M059J (cell line): ENCODE measurements around the gene TAPBPL. TPM values are rescaled to one million over a fixed set of nuclear protein-coding genes. Genes with fewer than 3 reads are reported as not detected.
A peak's percentile ranks its signal among the peaks of the same experiment; 100 is the strongest.
"Not testable (repeated sequence)": the region's sequence is repeated elsewhere in the genome, so short reads cannot be mapped to it uniquely, and the experiment has no call there.

ENCODE experiments used
- DNase-seq: peaks from one replicate; pipeline ENCODE4 v3.0.0-alpha.2; 2012; ENCODE audit warnings: low read depth
- total RNA-seq: library from RNA; depleted of rRNA; stranded (reverse); fragments of >200 nt; shearing (Covaris generic); gene quantifications from 2 replicates; pipeline ENCODE4 v1.2.3, GENCODE V29; 2014

Gene TAPBPL
- total RNA-seq, 1 experiment from 2014 or later, result 12.1 TPM

DNA sequence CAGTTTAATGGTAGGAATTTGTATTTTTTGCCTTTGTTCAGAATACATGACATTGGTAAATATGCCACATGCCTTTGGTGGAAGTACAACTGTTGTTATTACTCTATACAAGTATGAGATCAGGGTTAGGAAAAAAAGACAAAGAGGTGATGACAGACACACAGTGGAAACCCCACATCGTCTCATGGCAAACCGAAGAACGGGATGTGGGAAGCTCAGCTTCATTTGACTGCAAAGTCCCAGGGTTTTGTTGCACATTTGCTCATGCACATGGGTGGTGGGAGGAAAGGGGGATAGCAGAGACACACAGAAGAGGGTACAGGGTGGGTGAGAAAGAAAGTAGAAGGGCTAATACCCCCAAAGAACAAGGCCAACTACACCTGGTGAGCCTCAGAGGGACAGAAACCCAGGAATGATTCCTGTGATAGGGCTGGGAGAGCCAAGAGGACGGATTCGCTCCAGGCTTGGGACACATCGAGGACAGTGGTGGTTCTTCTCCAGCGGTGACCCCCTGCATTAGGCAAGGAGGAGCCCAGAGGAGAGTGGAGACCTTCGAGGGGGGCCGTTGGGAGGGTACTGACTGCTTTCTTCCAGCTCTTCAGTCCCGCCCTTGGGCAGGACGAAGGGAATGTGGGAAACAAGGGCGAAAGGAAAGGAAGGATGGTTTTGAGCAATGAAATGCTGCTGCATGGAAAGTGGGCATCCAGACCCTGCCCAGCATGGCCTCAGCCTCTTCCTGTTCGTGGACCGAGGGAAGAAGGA, 10.6 kb downstream of the TAPBPL start:
- DNase-seq, result no peak

DNA sequence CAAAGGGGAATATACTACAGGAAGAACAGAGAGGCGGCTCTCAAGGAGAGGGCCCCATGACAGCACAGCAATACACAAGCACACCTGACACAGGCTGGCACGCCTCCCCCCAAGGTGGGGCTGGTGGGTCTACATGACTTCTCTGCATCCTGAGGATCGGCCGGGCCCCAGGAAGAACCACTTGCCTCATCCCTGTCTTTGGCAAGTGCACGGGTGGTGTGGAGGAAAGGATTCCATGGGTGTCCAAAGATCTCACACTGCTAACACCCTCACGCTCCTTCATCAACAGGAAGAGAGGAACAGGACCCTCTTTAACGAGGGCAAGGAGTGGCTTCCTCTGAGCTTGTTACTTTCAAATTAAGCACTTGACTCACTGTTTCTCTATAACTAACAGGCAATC, 11.4 kb downstream of the TAPBPL start:
- DNase-seq, result no peak

DNA sequence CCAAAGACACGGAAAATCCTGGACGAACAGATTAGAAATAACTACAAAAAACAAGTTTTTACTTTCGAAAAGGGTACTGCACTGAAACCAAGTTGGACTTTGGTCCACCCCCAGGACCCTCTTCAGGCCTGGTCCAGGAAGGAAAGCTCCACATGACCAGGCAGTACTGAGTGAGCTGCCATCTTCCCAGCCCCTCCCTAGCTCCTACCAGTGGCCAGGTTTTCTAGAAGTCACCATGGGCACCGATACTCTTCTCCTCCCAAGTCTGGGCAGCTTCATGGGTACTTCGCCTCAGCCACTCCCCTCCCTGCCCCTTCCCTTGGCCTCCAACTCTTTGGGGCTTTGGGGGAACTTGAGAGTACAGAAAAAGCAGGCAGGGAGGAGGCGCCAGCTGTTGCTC, 12.0 kb downstream of the TAPBPL start:
- DNase-seq, result no peak

DNA sequence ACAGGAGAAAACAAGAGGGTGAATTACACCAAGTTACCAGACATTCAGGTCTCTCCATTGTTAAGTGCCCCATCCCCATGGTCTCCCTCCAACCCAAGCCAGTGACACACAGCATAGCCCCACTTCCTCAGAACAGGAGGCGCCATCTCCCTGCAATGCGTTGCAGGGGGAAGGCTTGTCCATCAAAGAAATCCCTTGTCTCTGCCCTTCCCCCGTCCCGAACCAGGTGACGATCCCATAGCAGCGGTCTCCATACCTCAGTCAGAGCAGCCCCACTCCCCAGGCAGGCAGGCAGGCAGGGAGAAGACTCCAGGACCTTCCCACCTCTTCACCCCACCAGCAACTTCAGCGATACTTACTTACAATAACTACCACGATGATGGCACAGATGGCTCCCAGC, 12.7 kb downstream of the TAPBPL start:
- DNase-seq, result no peak

DNA sequence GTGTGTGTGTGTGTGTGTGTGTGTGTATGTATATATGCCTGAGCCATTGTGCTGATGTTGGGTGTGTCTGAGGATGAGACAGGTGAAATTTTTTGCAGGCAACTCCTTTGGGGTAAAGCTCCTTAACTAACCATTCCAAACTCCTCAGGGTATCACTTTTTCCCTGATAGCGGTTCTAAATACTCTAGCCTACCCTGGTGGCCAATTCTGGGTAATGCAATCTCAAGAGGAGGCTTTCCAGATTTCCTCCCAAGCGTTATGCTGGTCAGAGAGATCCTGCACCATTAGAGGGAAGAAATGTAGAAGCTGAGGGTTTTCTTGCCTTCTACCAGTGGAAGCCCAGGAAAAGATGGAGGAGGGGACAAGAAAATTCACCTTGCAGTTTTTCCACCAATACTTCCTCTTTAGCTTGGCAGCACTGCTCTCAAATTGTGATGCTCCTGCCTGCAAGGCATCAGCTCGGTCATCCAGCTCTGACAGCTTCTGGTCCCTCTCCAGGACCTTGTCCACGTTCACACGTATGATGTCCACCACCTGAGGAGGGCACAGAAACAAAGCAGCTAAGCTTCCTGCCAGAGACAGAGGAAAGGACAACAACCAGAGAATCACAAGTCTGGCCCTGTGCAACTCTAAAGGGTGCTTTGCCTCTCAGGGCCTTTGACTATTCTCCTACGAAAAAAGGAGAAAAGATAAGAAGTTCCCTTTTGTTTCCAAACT, 13.8 kb downstream of the TAPBPL start:
- DNase-seq, result peak; percentile 67

DNA sequence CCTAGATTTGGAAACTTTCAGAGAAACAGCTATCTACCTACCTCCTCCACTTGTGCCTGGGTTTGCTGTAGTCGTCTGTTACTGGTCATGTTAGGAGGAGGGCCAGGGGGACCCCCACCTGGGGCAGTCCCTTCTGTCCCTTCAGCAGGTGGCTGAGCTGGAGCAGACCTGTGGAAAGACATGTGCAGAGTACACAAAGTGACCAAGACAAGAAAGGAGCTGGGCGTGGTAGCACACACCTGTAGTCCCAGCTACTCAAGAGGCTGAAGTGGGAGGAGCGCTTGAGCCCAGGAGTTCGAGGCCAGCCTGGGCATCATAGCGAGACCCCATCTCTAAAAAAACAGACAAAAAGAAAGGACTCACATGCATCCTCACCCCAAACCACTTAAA, 14.3 kb downstream of the TAPBPL start:
- DNase-seq, result no peak

DNA sequence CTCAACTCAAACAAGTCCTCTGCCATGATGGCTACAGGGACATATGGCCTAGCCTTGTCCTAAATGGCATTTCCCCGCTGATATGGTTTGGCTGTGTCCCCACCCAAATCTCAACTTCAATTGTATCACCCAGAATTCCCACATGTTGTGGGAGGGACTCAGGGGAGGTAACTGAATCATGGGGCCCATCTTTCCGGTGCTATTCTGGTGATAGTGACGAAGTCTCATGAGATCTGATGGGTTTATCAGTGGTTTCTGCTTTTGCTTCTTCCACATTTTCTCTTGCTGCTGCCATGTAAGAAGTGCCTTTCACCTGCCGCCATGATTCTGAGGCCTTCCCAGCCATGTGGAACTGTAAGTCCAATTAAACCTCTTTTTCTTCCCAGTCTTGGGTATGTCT, 14.9 kb downstream of the TAPBPL start:
- not testable (repeated sequence) for DNase-seq

DNA sequence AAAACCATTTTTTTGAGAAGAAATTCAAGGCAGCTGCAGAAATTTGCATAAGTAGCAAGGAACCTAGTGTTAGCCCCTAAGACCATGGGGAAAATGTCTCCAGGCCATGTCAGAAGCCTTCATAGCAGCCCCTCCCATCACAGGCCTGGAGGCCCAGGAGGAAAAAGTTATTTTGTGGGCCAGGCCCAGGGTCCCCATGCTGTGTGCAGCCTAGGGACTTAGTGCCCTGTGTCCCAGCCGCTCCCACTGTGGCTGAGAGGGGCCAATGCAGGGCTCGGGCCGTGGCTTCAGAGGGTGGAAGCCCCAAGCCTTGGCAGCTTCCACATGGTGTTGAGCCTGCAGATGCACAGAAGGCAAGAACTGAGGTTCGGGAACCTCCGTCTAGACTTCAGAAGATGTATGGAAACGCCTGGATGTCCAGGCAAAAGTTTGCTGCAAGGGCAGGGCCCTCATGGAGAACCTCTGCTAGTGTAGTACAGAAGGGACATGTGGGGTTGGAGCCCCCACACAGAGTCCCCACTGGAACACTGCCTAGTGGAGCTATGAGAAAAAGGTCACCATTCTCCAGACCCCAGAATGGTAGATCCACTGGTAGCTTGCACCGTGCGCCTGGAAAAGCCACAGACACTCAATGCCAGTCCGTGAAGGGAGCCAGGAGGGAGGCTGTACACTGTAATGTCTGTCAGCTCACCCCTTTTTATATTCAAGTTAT, 15.9 kb downstream of the TAPBPL start:
- DNase-seq, result not testable (repeated sequence)

DNA sequence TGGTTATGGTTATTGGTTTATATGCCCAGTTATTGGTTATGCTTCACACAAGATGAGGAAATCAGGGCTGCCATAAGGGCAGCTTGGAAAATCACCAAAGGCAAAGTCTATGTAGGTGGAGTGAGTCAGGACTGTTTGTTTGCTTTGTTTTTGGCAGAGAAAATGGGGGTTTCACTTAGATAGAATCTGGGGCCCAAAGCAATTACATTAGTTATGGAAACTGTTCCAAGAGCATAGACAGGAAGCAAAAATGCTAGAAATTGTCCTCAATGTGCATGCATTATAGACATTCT, 16.4 kb downstream of the TAPBPL start:
- peak; percentile 30 for DNase-seq

DNA sequence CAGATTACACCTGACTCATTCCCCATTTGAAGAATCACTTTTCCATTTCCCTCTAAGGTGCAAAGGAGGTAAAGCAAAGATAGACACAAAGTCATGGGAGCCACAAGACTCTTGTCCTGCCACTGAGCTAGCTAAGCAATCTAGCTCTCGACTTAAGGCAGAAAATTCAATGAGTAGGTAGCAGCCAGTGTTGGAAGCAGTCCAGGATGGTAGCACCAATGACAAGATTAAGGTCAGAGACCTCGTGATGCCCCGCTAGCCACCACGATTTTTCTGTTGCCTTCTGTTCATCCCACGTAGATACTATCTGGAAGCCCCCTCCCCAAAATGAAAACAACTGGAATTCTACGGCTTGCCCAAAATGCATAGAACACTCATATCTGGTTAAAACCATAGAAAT, 17.2 kb downstream of the TAPBPL start:
- DNase-seq, result no peak

DNA sequence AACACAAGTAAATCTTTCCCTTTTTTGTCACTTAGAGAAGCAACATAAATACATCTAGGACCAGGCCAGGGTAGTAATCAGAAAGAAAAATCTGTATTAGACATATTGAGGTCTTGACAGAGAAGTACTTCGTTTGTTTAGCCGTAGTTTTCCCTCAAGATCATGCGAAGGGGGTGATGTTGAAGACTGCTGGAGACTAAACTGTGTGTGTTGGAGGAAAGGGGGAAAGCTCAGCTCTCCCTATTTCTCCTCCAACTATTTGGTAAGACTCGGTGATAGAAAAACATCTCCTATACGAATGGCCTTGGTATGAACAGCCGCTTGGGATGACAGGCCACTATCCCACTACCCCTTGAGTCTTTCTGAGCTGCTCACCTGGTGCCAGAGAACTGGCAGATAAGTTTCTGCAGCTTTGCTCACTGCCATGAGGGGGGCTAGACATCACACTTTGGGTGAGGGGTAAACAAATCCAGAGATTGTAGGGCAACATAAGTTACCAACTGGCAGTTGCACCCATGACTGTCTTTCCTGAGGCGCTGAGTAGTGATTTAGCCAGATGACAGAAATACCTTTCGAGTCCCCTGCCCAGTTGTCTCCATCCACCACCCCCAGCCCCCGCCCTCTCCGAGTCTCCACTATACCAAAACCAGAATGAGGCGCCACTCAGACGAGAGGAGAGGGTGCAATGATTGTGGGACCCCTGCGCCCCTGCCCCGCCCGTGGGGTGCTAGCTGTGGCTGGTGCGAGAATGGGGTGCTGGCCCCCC, 17.9 kb downstream of the TAPBPL start:
- no peak for DNase-seq

DNA sequence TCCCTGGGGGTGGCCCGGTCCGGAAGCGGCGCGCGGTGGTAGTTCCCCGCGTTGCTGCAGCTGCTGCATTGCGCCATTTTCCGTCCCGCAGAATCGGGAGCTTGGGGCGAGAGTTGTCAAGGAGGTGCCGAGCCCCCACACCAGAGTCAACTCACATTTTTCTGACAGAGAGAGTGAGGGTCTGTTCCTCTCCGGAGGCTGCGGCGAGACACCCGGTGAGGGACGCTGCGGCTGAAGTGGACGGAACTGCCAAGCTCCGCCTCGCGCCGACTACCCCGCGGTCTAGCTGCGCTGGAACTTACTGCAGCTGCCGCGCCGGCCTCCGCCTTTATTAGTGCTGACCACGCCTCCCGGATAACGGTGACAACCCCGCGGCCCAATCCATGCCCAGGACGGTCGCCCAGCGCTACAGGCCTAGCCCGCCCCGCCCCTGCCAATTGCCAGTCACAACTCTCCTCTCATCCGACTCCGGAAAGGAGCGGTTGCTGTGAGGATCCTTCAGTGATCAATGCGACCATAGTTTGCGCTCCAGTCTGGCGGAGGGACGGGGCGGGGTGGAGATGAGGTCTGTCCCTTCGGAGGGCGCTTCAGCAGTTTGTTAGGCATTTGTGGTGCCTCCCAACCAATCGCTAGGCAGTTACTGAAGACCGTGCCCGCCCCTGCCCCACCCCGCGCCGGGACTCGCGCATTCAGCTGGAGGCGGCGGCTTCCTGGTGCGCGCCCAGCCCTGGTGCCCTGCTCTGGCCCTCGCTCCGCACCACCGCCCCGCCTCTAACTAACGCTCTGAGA, 18.7 kb downstream of the TAPBPL start, which contains the start of gene VAMP1:
VAMP1 (minus strand) TSS at position 303 of the 789 bp plus-strand sequence; CDS start at position 157, 146 bp downstream.
- peak; percentile 96 for DNase-seq

DNA sequence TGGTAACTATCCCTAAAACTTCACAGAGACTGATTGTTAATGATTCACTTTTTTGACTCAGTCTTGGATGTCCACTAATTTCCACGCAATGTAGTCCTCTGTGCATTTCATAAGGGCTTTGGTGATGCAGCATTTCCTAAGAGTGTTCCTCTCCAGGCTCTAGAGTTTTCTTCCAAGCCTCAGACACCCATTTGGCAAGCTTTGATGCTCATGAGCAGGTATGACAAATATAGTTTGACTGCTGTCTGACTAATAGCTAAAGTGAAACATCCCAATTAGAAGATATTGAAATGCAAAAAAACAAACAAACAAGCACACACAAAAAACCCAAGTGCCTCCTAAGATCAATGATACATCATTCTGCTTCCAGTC, 20.1 kb downstream of the TAPBPL start:
- DNase-seq, result peak; percentile 46

DNA sequence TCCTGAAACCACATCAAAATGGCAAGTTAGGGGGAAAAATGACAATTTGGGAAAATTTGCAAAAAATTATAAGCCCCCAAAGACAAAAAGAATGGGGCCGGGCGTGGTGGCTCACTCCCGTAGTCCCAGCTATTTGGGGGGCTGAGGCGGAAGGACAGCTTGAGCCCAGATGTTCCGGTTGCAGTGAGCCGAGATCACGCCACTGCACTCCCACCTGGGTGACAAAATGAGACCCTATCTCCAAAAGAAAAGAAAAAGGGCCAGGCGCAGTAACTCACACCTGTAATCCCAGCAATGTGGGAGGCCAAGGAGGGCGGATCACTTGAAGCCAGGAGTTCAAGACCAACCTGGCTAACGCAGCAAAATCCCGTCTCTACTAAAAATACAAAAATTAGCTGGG, 20.6 kb downstream of the TAPBPL start:
- DNase-seq, result no peak

DNA sequence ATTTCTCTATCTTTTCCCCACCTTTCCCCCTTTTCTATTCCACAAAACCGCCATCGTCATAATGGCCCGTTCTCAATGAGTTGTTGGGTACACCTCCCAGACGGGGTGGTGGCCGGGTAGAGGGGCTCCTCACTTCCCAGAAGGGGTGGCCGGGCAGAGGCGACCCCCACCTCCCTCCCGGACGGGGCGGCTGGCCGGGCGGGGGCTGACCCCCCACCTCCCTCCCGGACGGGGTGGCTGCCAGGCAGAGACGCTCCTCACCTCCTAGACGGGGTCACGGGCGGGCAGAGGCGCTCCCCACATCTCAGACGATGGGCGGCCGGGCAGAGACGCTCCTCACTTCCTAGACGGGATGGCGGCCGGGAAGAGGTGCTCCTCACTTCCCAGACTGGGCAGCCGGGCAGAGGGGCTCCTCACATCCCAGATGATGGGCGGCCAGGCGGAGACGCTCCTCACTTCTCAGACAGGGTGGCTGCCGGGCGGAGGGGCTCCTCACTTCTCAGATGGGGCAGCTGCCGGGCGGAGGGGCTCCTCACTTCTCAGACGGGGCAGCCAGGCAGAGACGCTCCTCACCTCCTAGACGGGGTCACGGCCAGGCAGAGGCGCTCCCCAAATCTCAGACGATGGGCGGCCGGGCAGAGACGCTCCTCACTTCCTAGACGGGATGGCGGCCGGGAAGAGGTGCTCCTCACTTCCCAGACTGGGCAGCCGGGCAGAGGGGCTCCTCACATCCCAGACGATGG, 23.6 kb downstream of the TAPBPL start:
- DNase-seq, result not testable (repeated sequence)

DNA sequence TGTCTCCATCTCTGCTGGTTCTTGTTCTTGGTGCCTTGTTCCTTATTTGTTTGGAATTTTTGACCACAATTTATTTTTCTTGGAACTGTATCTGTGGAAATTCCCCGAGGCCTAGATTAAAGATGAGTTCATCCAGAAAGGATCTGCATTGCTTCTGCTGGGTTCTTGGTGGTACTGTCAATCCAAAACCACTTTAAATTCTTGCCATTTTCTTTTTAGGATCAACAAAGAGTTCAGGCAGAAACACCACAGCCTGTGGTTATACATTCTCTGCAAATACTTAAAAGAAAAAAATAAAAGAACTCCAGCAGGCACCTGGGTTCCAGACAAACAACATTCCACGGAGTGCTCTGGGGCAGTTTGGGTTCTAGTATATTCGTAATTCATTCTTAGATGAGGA, 24.6 kb downstream of the TAPBPL start:
- peak; percentile 92 for DNase-seq

DNA sequence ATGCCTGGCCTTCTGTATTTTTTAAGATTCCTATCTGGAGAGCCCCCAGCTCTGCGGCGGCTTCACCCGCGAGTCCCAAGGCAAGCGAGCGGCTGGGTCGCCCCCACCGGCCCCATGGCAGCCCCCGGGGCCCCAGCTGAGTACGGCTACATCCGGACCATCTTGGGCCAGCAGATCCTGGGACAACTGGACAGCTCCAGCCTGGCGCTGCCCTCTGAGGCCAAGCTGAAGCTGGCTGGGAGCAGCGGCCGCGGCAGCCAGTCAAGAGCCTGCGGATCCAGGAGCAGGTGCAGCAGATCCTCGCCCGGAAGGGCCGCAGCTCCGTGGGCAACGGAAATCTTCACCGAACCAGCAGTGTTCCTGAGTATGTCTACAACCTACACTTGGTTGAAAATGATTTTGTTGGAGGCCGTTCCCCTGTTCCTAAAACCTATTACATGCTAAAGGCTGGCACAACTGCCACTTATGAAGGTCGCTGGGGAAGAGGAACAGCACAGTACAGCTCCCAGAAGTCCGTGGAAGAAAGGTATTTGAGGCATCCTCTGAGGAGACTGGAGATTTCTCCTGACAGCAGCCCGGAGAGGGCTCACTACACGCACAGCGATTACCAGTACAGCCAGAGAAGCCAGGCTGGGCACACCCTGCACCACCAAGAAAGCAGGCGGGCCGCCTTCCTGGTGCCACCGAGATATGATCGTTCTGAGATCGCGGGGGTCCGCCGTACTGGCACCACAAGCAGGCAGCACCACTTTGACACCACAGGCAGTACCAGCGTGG, 25.9 kb downstream of the TAPBPL start:
- not testable (repeated sequence) for DNase-seq

DNA sequence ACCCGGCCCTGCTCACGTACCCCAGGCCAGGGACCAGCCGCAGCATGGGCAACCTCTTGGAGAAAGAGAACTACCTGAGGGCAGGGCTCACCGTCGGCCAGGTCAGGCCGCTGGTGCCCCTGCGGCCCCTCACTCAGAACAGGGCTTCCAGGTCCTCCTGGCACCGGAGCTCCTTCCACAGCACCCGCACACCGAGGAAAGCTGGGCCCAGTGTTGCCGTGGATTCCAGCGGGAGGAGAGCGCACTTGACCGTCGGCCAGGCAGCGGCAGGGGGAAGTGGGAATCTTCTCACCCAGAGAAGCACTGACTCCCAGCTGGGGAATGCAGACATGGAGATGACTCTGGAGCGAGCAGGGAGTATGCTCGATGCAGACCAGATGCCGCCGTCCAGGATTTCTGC, 26.6 kb downstream of the TAPBPL start:
- DNase-seq, result no peak

DNA sequence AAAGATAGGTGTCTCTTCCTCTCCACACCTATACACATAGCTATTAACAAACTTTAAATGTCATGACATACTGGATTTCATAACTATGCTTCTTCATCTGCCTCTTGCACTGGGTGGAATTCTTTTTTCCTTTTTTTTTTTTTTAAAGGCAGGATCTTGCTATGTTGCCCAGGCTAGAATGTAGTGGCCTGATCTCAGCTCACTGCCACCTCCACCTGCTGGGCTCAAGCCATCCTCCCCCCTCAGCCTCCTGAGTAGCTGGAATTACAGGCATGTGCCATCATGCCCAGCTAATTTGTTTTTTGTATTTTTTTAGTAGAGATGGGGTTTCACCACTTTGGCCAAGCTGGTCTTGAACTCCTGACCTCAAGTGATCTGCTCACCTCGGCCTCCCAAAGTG, 36.4 kb downstream of the TAPBPL start:
- DNase-seq, result no peak

DNA sequence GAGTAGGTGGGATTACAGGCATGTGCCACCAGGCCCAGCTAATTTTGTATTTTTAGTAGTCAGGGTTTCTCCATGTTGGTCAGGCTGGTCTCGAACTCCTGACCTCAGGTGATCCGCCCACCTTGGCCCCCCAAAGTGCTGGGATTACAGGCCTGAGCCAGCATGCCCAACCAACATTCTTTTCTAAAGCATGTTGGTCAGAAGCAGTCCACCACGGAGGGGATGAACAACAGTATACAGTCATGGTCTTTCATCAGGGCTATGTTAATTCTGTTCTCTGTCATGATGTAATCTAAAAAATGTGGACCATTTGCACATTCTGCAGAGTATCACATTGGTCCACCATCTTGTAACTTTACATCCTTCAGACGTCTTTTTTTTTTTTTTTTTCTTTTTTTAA, 37.6 kb downstream of the TAPBPL start:
- DNase-seq, result no peak
